Ishikawa (cell line): ENCODE results near the gene DPM3.

ENCODE experiments used
- CEBPB ChIP-seq: IDR thresholded peaks from 2 replicates; pipeline ENCODE4 v1.6.1; 2012
- CREB1 ChIP-seq: IDR thresholded peaks from 2 replicates; pipeline ENCODE4 v1.6.1; 2012; ENCODE audit warnings: low read depth
- EGR1 ChIP-seq: IDR thresholded peaks from 2 replicates; pipeline ENCODE4 v1.6.1; 2012
- EP300 ChIP-seq: IDR thresholded peaks from 2 replicates; pipeline ENCODE4 v1.6.1; 2012; ENCODE audit warnings: borderline replicate concordance
- FOXM1 ChIP-seq: IDR thresholded peaks from 2 replicates; pipeline ENCODE4 v1.6.1; 2012; ENCODE audit warnings: low read depth, borderline replicate concordance
- MAX ChIP-seq: IDR thresholded peaks from 2 replicates; pipeline ENCODE4 v1.6.1; 2012
- NFIC ChIP-seq: IDR thresholded peaks from 2 replicates; pipeline ENCODE4 v1.6.1; 2012
- RAD21 ChIP-seq: IDR thresholded peaks from 2 replicates; pipeline ENCODE4 v1.6.1; 2012; ENCODE audit warnings: low read depth
- REST ChIP-seq: IDR thresholded peaks from 2 replicates; pipeline ENCODE4 v1.6.1; 2012; ENCODE audit warnings: low read depth, mild to moderate bottlenecking
- TAF1 ChIP-seq: IDR thresholded peaks from 2 replicates; pipeline ENCODE4 v1.6.1; 2012; ENCODE audit warnings: low read depth, mild to moderate bottlenecking
- TCF12 ChIP-seq: IDR thresholded peaks from 2 replicates; pipeline ENCODE4 v1.6.1; 2012; ENCODE audit warnings: low read depth
- TEAD4 ChIP-seq: IDR thresholded peaks from 2 replicates; pipeline ENCODE4 v1.6.1; 2012
- USF1 ChIP-seq: IDR thresholded peaks from 2 replicates; pipeline ENCODE4 v1.6.1; 2012
- YY1 ChIP-seq: IDR thresholded peaks from 2 replicates; pipeline ENCODE4 v1.6.1; 2012; ENCODE audit warnings: low read depth
- ZBTB7A ChIP-seq: IDR thresholded peaks from 2 replicates; pipeline ENCODE4 v1.6.1; 2012; ENCODE audit warnings: low read depth

The DPM3 gene

GRCh38 chr1:155107309-155108264, 32.7 kb downstream of the DPM3 start:
- TF ChIP-seq TEAD4, result no peak
- no peak for TF ChIP-seq EGR1
- TF ChIP-seq YY1, result no peak
- TF ChIP-seq CREB1, result no peak
- TF ChIP-seq TAF1, result no peak
- no peak for TF ChIP-seq MAX
- no peak for TF ChIP-seq CEBPB
- TF ChIP-seq RAD21, result no peak

GRCh38 chr1:155106862-155107261, 33.5 kb downstream of the DPM3 start:
- TF ChIP-seq TEAD4 (no peak), CEBPB (no peak), RAD21 (no peak), EGR1 (no peak), USF1 (no peak), CREB1 (no peak), NFIC (no peak), REST (no peak), YY1 (no peak), EP300 (no peak), ZBTB7A (no peak), FOXM1 (no peak), TAF1 (no peak), TCF12 (no peak), MAX (no peak)

GRCh38 chr1:155105604-155106011, 34.7 kb downstream of the DPM3 start:
- TF ChIP-seq CREB1, result no peak
- TF ChIP-seq TCF12, result no peak
- no peak for TF ChIP-seq ZBTB7A
- TF ChIP-seq NFIC, result no peak
- no peak for TF ChIP-seq USF1
- TF ChIP-seq REST, result no peak
- TF ChIP-seq RAD21, result no peak

GRCh38 chr1:155104605-155105534, 35.5 kb downstream of the DPM3 start:
- TF ChIP-seq TEAD4 (no peak), ZBTB7A (no peak), CREB1 (no peak), YY1 (no peak), TCF12 (no peak), REST (no peak), MAX (no peak), USF1 (no peak), EGR1 (no peak), FOXM1 (no peak), TAF1 (no peak), CEBPB (no peak), NFIC (no peak), RAD21 (no peak), EP300 (no peak)
